Measurements from ENCODE around the gene PIPOX.

The PIPOX gene

DNA sequence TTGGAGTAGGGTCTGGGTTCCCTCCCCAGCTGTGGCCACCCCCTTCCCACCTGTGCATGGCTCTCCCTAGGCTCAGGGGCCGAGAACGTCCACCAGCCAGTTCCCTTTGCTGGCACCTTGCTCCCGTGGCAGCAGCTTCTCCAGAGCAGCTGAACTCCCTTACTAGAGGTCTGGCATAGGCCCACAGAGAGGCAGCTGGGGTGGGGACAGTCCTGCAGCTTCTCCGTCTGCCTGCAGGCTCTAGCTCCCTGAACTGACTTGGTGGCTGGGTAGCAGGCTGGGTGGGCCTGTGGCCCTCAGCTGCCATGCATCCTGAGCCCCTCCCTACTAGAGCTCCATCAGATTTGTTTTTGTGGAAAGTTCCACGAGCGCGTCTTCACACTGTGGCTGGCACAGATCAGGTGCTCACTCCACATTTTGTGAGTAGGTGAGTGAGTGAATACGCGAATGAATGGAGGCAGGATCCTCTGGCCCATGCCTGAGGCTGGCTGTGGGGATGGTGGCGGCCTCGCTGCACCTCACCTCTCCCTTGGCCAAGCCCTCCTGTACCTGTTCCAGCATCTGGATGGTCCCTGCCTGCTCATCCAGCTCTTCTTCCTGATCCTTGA is 51.3 kb downstream of the PIPOX start:
- Histone ChIP-seq H3K36me3 (peaks cover 100% of the 10 kb centered on the region), H3K27me3 (no peaks in the 10 kb centered on the region), H3K9me3 (no peaks in the 10 kb centered on the region), H3K4me3 (ENCODE audit: low read depth in 1 of 2, low read length in 1 of 2) (no peak overlapping the region), H3K4me1 (ENCODE audit: control insufficient read depth in 1 of 2, insufficient read depth in 1 of 2, low read depth in 1 of 2, low read length in 1 of 2) (no peaks in the 10 kb centered on the region), H3K27ac (no peak overlapping the region)
- TF ChIP-seq, protein P1, sequence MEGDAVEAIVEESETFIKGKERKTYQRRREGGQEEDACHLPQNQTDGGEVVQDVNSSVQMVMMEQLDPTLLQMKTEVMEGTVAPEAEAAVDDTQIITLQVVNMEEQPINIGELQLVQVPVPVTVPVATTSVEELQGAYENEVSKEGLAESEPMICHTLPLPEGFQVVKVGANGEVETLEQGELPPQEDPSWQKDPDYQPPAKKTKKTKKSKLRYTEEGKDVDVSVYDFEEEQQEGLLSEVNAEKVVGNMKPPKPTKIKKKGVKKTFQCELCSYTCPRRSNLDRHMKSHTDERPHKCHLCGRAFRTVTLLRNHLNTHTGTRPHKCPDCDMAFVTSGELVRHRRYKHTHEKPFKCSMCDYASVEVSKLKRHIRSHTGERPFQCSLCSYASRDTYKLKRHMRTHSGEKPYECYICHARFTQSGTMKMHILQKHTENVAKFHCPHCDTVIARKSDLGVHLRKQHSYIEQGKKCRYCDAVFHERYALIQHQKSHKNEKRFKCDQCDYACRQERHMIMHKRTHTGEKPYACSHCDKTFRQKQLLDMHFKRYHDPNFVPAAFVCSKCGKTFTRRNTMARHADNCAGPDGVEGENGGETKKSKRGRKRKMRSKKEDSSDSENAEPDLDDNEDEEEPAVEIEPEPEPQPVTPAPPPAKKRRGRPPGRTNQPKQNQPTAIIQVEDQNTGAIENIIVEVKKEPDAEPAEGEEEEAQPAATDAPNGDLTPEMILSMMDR (IDR thresholded peaks at IDR 0.05) = no peak

DNA sequence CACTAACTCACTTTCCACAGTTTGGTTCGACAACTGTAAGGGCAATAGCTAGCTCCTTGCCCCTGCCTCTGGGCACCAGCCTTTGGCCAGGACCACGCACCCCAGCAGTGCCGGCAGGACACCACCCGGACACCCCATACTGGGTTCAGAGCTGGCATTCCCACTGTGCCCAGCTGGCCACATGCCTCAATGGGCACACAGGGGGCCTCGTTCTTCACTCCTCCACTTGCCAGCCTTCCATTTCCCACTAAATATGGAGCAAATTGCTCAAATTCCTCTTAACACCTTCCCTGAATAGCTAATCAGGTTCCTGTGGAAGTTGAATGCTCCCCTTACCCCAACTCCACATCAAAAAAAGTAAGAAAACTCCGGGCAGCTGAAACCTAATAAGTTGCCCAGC is 52.5 kb downstream of the PIPOX start:
- peaks cover 100% of the 10 kb centered on the region for H3K36me3 ChIP-seq

DNA sequence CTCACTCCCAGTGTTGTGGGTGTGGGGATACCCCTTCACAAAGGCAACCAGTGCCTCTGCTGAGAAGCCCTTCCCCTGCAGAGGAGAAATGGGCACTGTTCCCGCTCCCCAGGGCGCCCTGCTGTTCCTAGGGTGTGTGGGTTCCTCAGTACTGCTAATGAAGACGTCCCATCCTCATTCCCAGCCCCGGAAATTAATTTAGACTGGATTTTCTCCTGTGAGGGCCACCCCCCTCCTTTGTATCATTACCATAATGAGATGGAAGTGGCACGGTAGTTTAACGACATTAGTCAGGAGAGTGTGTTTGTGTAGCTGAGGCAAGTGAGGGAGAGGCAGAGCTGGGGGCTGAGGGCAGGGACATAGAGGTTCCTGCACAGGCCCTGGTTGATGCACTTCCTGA is 53.2 kb downstream of the PIPOX start:
- no peak overlapping the region for H3K4me3 ChIP-seq (ENCODE audit: low read depth in 1 of 2, low read length in 1 of 2)
- H3K27ac ChIP-seq = no peak overlapping the region
- H3K9me3 ChIP-seq = no peaks in the 10 kb centered on the region
- TF ChIP-seq, protein P1 (IDR thresholded peaks at IDR 0.05) = no peak
- no peaks in the 10 kb centered on the region for H3K27me3 ChIP-seq
- H3K4me1 ChIP-seq (ENCODE audit: control insufficient read depth in 1 of 2, insufficient read depth in 1 of 2, low read depth in 1 of 2, low read length in 1 of 2) = no peaks in the 10 kb centered on the region
- peaks cover 100% of the 10 kb centered on the region for H3K36me3 ChIP-seq

More for the DNA sequence above, 52.5 kb downstream of the PIPOX start:
- H3K4me3 ChIP-seq (ENCODE audit: low read depth in 1 of 2, low read length in 1 of 2) = no peak overlapping the region
- no peaks in the 10 kb centered on the region for H3K27me3 ChIP-seq
- H3K4me1 ChIP-seq (ENCODE audit: control insufficient read depth in 1 of 2, insufficient read depth in 1 of 2, low read depth in 1 of 2, low read length in 1 of 2) = no peaks in the 10 kb centered on the region
- no peaks in the 10 kb centered on the region for H3K9me3 ChIP-seq
- TF ChIP-seq, protein P1 (IDR thresholded peaks at IDR 0.05) = no peak
- H3K27ac ChIP-seq = no peak overlapping the region

DNA sequence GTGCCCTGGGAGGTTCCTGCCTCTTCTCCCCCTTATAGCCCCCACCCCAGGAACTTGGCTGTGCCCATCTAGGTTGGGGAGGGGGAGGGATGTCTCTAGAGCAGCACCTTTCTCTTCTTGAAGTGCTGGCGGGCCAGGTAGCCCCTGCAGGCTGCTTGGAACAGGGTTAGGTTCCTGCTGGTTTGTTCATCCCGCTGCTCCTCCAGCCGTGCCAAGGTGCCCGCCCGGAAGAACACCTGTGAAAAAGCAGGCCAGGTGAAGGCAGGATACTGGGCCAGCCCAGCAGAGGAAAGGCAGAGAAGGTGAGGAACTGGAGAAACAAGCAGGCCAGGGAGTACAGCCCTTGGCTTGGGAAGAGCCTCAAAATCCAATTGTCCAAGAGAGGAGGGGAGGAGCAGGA is 56.6 kb downstream of the PIPOX start:
- no peak overlapping the region for H3K4me3 ChIP-seq (ENCODE audit: low read depth in 1 of 2, low read length in 1 of 2)
- H3K36me3 ChIP-seq = peaks cover 100% of the 10 kb centered on the region
- no peaks in the 10 kb centered on the region for H3K9me3 ChIP-seq
- no peak overlapping the region for H3K27ac ChIP-seq
- H3K4me1 ChIP-seq (ENCODE audit: control insufficient read depth in 1 of 2, insufficient read depth in 1 of 2, low read depth in 1 of 2, low read length in 1 of 2) = no peaks in the 10 kb centered on the region
- TF ChIP-seq, protein P1 (IDR thresholded peaks at IDR 0.05) = no peak
- no peaks in the 10 kb centered on the region for H3K27me3 ChIP-seq

DNA sequence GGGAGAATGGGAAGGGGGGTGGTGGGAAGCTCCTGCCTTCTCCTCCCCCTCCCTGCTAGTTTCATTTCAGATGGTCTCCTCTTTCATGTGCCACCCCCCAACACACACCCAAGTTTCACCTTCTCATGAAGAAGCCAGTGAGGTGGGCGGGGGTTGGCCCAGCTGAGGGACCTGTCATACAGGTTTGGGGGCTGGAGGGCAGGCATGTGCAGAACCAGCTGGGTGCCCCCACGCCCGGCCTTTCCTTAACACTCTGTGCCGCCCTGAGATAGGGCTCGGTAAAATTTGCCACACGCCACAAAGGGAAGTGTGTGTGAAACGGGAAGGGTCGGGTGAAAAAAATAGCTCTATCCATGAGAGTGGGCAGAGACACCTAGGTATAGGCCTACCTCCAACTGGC is 57.4 kb downstream of the PIPOX start:
- H3K27ac ChIP-seq = no peak overlapping the region
- no peaks in the 10 kb centered on the region for H3K9me3 ChIP-seq
- H3K36me3 ChIP-seq = peaks cover 100% of the 10 kb centered on the region
- TF ChIP-seq, protein P1 (IDR thresholded peaks at IDR 0.05) = no peak
- H3K27me3 ChIP-seq = no peaks in the 10 kb centered on the region
- no peak overlapping the region for H3K4me3 ChIP-seq (ENCODE audit: low read depth in 1 of 2, low read length in 1 of 2)
- H3K4me1 ChIP-seq (ENCODE audit: control insufficient read depth in 1 of 2, insufficient read depth in 1 of 2, low read depth in 1 of 2, low read length in 1 of 2) = no peaks in the 10 kb centered on the region
